NT2/D1 (cell line): Measurements from ENCODE around the gene GNAQ.

Experiments
- SUZ12 ChIP-seq: IDR thresholded peaks from 2 replicates; pipeline ENCODE4 v1.6.1; 2011; ENCODE audit not compliant: insufficient read length, insufficient read depth; ENCODE audit errors: extremely low read depth
- YY1 ChIP-seq: IDR thresholded peaks from 2 replicates; pipeline ENCODE4 v1.6.1; 2011; ENCODE audit not compliant: insufficient read length, insufficient read depth
- ZNF274 ChIP-seq: IDR thresholded peaks from 2 replicates; pipeline ENCODE4 v1.6.1; 2011; ENCODE audit warnings: mild to moderate bottlenecking, low read depth, low read length

DNA sequence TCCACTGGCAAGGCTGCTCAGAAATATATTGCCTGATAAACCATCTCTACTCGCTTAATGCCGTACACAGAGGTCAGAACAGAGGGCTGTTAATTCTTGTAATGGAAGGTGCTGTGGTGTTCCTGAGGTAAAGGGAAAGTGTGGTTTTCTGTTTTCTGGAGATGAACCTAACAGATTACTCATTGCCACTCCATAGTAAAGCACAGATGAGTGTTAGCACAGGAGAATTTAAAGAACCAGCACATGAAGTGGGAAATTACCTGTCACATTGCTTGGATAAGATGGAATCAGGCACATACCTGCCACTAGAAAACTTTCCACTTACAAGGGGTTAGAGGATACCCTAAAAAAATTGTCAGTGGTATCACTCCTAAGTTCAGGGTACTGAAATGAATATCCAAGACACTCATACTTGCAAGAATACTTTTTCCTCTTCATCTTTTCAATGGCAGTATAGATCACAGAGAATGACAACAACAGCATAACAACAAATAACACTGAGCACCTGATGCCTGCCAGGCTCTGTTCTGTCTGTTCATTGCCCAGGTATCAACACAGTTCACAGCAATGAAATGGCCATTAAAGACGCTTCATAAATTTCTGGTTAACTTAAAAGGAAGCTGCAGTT lies 230.6 kb downstream of the GNAQ start:
- no peak for TF ChIP-seq SUZ12
- no peak for TF ChIP-seq YY1
- TF ChIP-seq ZNF274, result no peak
